NT2/D1 (cell line): ENCODE measurements around the gene LRMDA.

ENCODE experiments used
- SUZ12 ChIP-seq: IDR thresholded peaks from 2 replicates; pipeline ENCODE4 v1.6.1; 2011; ENCODE audit not compliant: insufficient read length, insufficient read depth; ENCODE audit errors: extremely low read depth
- YY1 ChIP-seq: IDR thresholded peaks from 2 replicates; pipeline ENCODE4 v1.6.1; 2011; ENCODE audit not compliant: insufficient read length, insufficient read depth
- ZNF274 ChIP-seq: IDR thresholded peaks from 2 replicates; pipeline ENCODE4 v1.6.1; 2011; ENCODE audit warnings: mild to moderate bottlenecking, low read depth, low read length

DNA sequence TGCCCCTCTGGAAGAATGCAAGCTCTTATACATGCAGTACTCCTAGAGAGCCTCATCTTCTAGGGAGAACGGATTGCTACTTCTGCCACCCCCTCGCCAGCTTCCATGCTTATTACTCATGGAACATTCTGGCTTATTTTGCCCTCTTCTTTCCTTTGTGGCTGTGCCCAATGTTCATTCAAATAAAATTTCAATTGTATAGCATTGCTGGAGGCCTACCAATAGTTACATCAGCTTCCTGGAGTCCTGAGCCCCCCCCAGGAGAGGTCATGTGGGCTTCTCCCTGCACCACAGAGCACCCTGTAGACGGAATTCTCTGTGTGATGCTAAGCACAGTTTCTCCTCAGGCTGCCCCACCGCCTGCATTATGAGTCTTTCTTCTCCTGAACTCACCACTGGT, 1112.2 kb downstream of the LRMDA start:
- TF ChIP-seq YY1 (no peak), ZNF274 (no peak), SUZ12 (no peak)
